GM12878 (cell line): Measurements from ENCODE around the gene CYP46A1. TPM values are rescaled to one million over a fixed set of nuclear protein-coding genes. Genes with fewer than 3 reads are reported as not detected.
A peak's percentile ranks its signal among the peaks of the same experiment; 100 is the strongest.

Experiments
- FOXM1 ChIP-seq: IDR thresholded peaks from 2 replicates; pipeline ENCODE4 v1.6.1; 2012; ENCODE audit warnings: low read depth, mild to moderate bottlenecking, inconsistent platforms, low read length, moderate library complexity
- HCFC1 ChIP-seq: fragments of 150-350 bp; IDR thresholded peaks from 2 replicates; pipeline ENCODE4 v1.6.1; 2014; ENCODE audit warnings: low read length
- HDAC2 ChIP-seq: fragments of 200-600 bp; sonication (generic); IDR thresholded peaks from 2 replicates; pipeline ENCODE4 v1.6.1; 2017
- HDAC6 ChIP-seq: fragments of 200-600 bp; sonication (generic); IDR thresholded peaks from one replicate; pipeline ENCODE4 v1.8.0; 2017; ENCODE audit warnings: antibody characterized with exemption; ENCODE audit not compliant: unreplicated experiment
- MEF2B ChIP-seq: fragments of 450-650 bp; IDR thresholded peaks from 2 replicates; pipeline ENCODE4 v1.6.1; 2018; ENCODE audit warnings: mild to moderate bottlenecking, moderate library complexity; ENCODE audit not compliant: partially characterized antibody, poor library complexity, severe bottlenecking
- NFXL1 ChIP-seq: fragments of 450-650 bp; IDR thresholded peaks from 2 replicates; pipeline ENCODE4 v1.6.1; 2017; ENCODE audit warnings: antibody characterized with exemption, mild to moderate bottlenecking, borderline replicate concordance
- PML ChIP-seq: IDR thresholded peaks from 2 replicates; pipeline ENCODE4 v1.6.1; 2012; ENCODE audit warnings: low read length, inconsistent platforms
- POU2F2 ChIP-seq: IDR thresholded peaks from 3 replicates; pipeline ENCODE4 v1.6.1; 2011; ENCODE audit warnings: low read depth, mild to moderate bottlenecking, low read length, borderline replicate concordance
- RUNX3 ChIP-seq: IDR thresholded peaks from 2 replicates; pipeline ENCODE4 v1.6.1; 2012; ENCODE audit warnings: low read length, inconsistent platforms
- SMAD1 ChIP-seq: fragments of 450-650 bp; IDR thresholded peaks from 2 replicates; pipeline ENCODE4 v1.6.1; 2018; ENCODE audit warnings: mild to moderate bottlenecking, low read depth; ENCODE audit not compliant: partially characterized antibody
- SMARCA5 ChIP-seq: fragments of 450-650 bp; IDR thresholded peaks from 2 replicates; pipeline ENCODE4 v1.6.1; 2017; ENCODE audit warnings: mild to moderate bottlenecking
- SMC3 ChIP-seq: IDR thresholded peaks from 2 replicates; pipeline ENCODE4 v1.6.1; 2011; ENCODE audit warnings: low read length, improper control_type of control experiment, borderline replicate concordance
- STAT1 ChIP-seq: fragments of 450-650 bp; conservative IDR thresholded peaks from 2 replicates; pipeline ENCODE4 v1.6.1; 2014; ENCODE audit warnings: antibody characterized with exemption, mild to moderate bottlenecking
- ZBTB4 ChIP-seq: fragments of 450-650 bp; formaldehyde crosslinking; IDR thresholded peaks from 2 replicates; pipeline ENCODE4 v1.4.0; 2022; ENCODE audit warnings: mild to moderate bottlenecking, moderate library complexity
- ZNF207 ChIP-seq: fragments of 450-650 bp; IDR thresholded peaks from 2 replicates; pipeline ENCODE4 v1.6.1; 2014; ENCODE audit warnings: antibody characterized with exemption, mild to moderate bottlenecking, borderline replicate concordance
- ZNF687 ChIP-seq: fragments of 450-650 bp; IDR thresholded peaks from 2 replicates; pipeline ENCODE4 v1.6.1; 2017; ENCODE audit warnings: mild to moderate bottlenecking, moderate library complexity
- ZZZ3 ChIP-seq: IDR thresholded peaks from 2 replicates; pipeline ENCODE4 v1.6.1; 2011; ENCODE audit warnings: low read depth; ENCODE audit not compliant: control insufficient read depth, insufficient read length
- polyA plus RNA-seq, 11 experiments: library from polyadenylated mRNA; depleted of rRNA in 4 of 11; unstranded in 6 of 11; stranded (reverse) in 5 of 11; fragments of >200 nt; fragmentation: Nextera tagmentation in 4 of 11; fragmentation: Illumina TruSeq in 1 of 11; extraction: Ambion mirVana in 4 of 11; extraction: Trizol in 1 of 11; gene quantifications; 1 replicate in 1 of 11; 2 replicates in 10 of 11; pipeline versions ENCODE4 v1.2.1 to v1.2.3, GENCODE V29; 2011 to 2016; ENCODE audit warnings: inconsistent platforms in 2 of 11, missing spikeins in 2 of 11, low read depth in 1 of 11
- total RNA-seq, 4 experiments: library from RNA; depleted of rRNA in 3 of 4; stranded (reverse); fragments of >200 nt in 3 of 4; fragmentation: Illumina TruSeq in 1 of 4; extraction: Trizol in 1 of 4; gene quantifications; 2 replicates each; pipeline versions ENCODE4 v1.2.1 to v1.2.3, GENCODE V29; 2013 to 2021
- TF ChIP-seq, protein P1 (sequence below): fragments of 450-650 bp; IDR thresholded peaks from 2 replicates; pipeline ENCODE4 v1.6.1; 2017; ENCODE audit warnings: mild to moderate bottlenecking

The CYP46A1 gene
- total and polyA plus RNA-seq, 10 of the 15 experiments (the other 5 are each of a cell fraction or from before 2014, with no cell fraction given): 0.04 to 0.11 TPM; not detected in 8

GRCh38 chr14:99682809-99683618 is 1.1 kb upstream of the CYP46A1 start (continued):
- TF ChIP-seq FOXM1 (no peak), ZZZ3 (no peak), SMARCA5 (peak; percentile 66; the same call in 1 of the 2 replicates), SMC3 (peak; percentile 77), NFXL1 (no peak), RUNX3 (peak; percentile 63), ZNF207 (0 out of 2 replicates have a peak, but pooled peaks have one; percentile 53), STAT1 (no peak), HCFC1 (no peak), ZNF687 (no peak), POU2F2 (no peak), HDAC6 (no peak), SMAD1 (no peak), MEF2B (no peak), PML (no peak), ZBTB4 (no peak), HDAC2 (no peak)
- TF ChIP-seq, protein P1, sequence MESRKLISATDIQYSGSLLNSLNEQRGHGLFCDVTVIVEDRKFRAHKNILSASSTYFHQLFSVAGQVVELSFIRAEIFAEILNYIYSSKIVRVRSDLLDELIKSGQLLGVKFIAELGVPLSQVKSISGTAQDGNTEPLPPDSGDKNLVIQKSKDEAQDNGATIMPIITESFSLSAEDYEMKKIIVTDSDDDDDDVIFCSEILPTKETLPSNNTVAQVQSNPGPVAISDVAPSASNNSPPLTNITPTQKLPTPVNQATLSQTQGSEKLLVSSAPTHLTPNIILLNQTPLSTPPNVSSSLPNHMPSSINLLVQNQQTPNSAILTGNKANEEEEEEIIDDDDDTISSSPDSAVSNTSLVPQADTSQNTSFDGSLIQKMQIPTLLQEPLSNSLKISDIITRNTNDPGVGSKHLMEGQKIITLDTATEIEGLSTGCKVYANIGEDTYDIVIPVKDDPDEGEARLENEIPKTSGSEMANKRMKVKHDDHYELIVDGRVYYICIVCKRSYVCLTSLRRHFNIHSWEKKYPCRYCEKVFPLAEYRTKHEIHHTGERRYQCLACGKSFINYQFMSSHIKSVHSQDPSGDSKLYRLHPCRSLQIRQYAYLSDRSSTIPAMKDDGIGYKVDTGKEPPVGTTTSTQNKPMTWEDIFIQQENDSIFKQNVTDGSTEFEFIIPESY: no peak
